Endothelial cell of umbilical vein (primary cell): ENCODE measurements around the gene HK1.

Experiments used
- EZH2 ChIP-seq: IDR thresholded peaks from 2 replicates; pipeline ENCODE4 v1.6.1; 2012; ENCODE audit warnings: borderline replicate concordance, low read depth, mild to moderate bottlenecking, moderate library complexity, low read length, inconsistent platforms; ENCODE audit not compliant: severe bottlenecking
- JUN ChIP-seq: IDR thresholded peaks from 2 replicates; pipeline ENCODE4 v1.6.1; 2011; ENCODE audit warnings: borderline replicate concordance, low read depth; ENCODE audit not compliant: insufficient read length, insufficient read depth
- MAX ChIP-seq: IDR thresholded peaks from 2 replicates; pipeline ENCODE4 v1.6.1; 2011; ENCODE audit not compliant: insufficient read depth, insufficient read length
- MYC ChIP-seq: IDR thresholded peaks from one replicate; pipeline ENCODE4 v1.6.1; 2011; ENCODE audit warnings: mild to moderate bottlenecking, low read depth, low read length
- POLR2A ChIP-seq: IDR thresholded peaks from 2 replicates; pipeline ENCODE4 v1.6.1; 2012; ENCODE audit warnings: low read depth, mild to moderate bottlenecking, control low read depth, low read length
- POLR2AphosphoS5 ChIP-seq: IDR thresholded peaks from 2 replicates; pipeline ENCODE4 v1.6.1; 2012; ENCODE audit warnings: low read depth, mild to moderate bottlenecking, control low read depth, low read length, moderate library complexity; ENCODE audit not compliant: insufficient read depth
- TF ChIP-seq, protein P1 (sequence below), 2 donors: IDR thresholded peaks; 1 replicate in 1 of 2; 2 replicates in 1 of 2; pipeline ENCODE4 v1.5.1; 2011; ENCODE audit warnings: low read length in 2 of 2, mild to moderate bottlenecking in 2 of 2, moderate library complexity in 2 of 2, control low read depth in 1 of 2, inconsistent platforms in 1 of 2, low read depth in 1 of 2; ENCODE audit not compliant: insufficient read depth in 1 of 2; ENCODE audit errors: extremely low read depth in 1 of 2

GRCh38 chr10:69383558-69383957 is 105.3 kb downstream of the HK1 start:
- TF ChIP-seq POLR2A (no peak), POLR2AphosphoS5 (no peak), EZH2 (no peak), JUN (no peak), MAX (no peak), MYC (no peak)
- TF ChIP-seq, protein P1, sequence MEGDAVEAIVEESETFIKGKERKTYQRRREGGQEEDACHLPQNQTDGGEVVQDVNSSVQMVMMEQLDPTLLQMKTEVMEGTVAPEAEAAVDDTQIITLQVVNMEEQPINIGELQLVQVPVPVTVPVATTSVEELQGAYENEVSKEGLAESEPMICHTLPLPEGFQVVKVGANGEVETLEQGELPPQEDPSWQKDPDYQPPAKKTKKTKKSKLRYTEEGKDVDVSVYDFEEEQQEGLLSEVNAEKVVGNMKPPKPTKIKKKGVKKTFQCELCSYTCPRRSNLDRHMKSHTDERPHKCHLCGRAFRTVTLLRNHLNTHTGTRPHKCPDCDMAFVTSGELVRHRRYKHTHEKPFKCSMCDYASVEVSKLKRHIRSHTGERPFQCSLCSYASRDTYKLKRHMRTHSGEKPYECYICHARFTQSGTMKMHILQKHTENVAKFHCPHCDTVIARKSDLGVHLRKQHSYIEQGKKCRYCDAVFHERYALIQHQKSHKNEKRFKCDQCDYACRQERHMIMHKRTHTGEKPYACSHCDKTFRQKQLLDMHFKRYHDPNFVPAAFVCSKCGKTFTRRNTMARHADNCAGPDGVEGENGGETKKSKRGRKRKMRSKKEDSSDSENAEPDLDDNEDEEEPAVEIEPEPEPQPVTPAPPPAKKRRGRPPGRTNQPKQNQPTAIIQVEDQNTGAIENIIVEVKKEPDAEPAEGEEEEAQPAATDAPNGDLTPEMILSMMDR (IDR thresholded peaks at IDR 0.05; ENCODE audit: extremely low read depth in 1 of 2, insufficient read depth in 1 of 2, low read depth in 1 of 2, low read length in 2 of 2): no peak
